Measurements from ENCODE around the gene DLL1. TPM values are rescaled to one million over a fixed set of nuclear protein-coding genes. Genes with fewer than 3 reads are reported as not detected.
A peak's percentile ranks its signal among the peaks of the same experiment; 100 is the strongest.

The DLL1 gene
- total RNA-seq, 2 donors from 2014 or later = 1.1 to 2.6 TPM

- ATAC-seq (no peak), DNase-seq (ENCODE audit: low spot score in 2 of 2) (no peak)
- no peaks in the 10 kb centered on the region for H3K9me3 Mint-ChIP-seq
- peaks cover 0 to 6% of the 10 kb centered on the region in 2 donors for H3K36me3 Mint-ChIP-seq
- no peak overlapping the region for H3K27ac Mint-ChIP-seq
Observed at GRCh38 chr6:170288091-170288631, 2.7 kb downstream of the DLL1 start.

- ATAC-seq = no peak
- Mint-ChIP-seq H3K9me3 (no peaks in the 10 kb centered on the region), H3K27ac (no peak overlapping the region), H3K36me3 (peaks cover 0 to 6% of the 10 kb centered on the region in 2 donors)
- no peak for DNase-seq (ENCODE audit: low spot score in 2 of 2)
Observed at GRCh38 chr6:170287371-170287876, 3.5 kb downstream of the DLL1 start.

GRCh38 chr6:170286934-170287265, 4.0 kb downstream of the DLL1 start:
- ATAC-seq (no peak), DNase-seq (ENCODE audit: low spot score in 2 of 2) (no peak)
- H3K27ac Mint-ChIP-seq = no peak overlapping the region
- H3K36me3 Mint-ChIP-seq = peaks cover 0 to 6% of the 10 kb centered on the region in 2 donors
- no peaks in the 10 kb centered on the region for H3K9me3 Mint-ChIP-seq

- no peak overlapping the region for H3K27ac Mint-ChIP-seq
- ATAC-seq (no peak), DNase-seq (ENCODE audit: low spot score in 2 of 2) (no peak)
- H3K36me3 Mint-ChIP-seq = peaks cover 0 to 6% of the 10 kb centered on the region in 2 donors
- H3K9me3 Mint-ChIP-seq = no peaks in the 10 kb centered on the region
Observed at GRCh38 chr6:170286246-170286933, 4.5 kb downstream of the DLL1 start.

- DNase-seq (ENCODE audit: low spot score in 2 of 2) (no peak), ATAC-seq (no peak)
- Mint-ChIP-seq H3K27ac (no peak overlapping the region), H3K9me3 (no peaks in the 10 kb centered on the region), H3K36me3 (peaks cover 0 to 6% of the 10 kb centered on the region in 2 donors)
Observed at GRCh38 chr6:170285482-170285881, 5.4 kb downstream of the DLL1 start.

- DNase-seq (ENCODE audit: low spot score in 2 of 2) (no peak), ATAC-seq (no peak)
- H3K9me3 Mint-ChIP-seq = no peaks in the 10 kb centered on the region
- peaks cover 0 to 6% of the 10 kb centered on the region in 2 donors for H3K36me3 Mint-ChIP-seq
- H3K27ac Mint-ChIP-seq = no peak overlapping the region
Observed at GRCh38 chr6:170284866-170285469, 5.9 kb downstream of the DLL1 start.

GRCh38 chr6:170284126-170284773, 6.6 kb downstream of the DLL1 start:
- Mint-ChIP-seq H3K9me3 (no peaks in the 10 kb centered on the region), H3K27ac (no peak overlapping the region)

GRCh38 chr6:170283212-170284081, 7.4 kb downstream of the DLL1 start:
- H3K27ac Mint-ChIP-seq = no peak overlapping the region
- H3K9me3 Mint-ChIP-seq = no peaks in the 10 kb centered on the region
- DNase-seq (ENCODE audit: low spot score in 2 of 2) (no peak), ATAC-seq (no peak)
- H3K36me3 Mint-ChIP-seq = no peaks in the 10 kb centered on the region

More at GRCh38 chr6:170284126-170284773, 6.6 kb downstream of the DLL1 start:
- peaks cover 0 to 6% of the 10 kb centered on the region in 2 donors for H3K36me3 Mint-ChIP-seq
- DNase-seq (ENCODE audit: low spot score in 2 of 2) (no peak), ATAC-seq (no peak)

- ATAC-seq (no peak), DNase-seq (ENCODE audit: low spot score in 2 of 2) (no peak)
- H3K9me3 Mint-ChIP-seq = no peaks in the 10 kb centered on the region
- no peaks in the 10 kb centered on the region for H3K36me3 Mint-ChIP-seq
- H3K27ac Mint-ChIP-seq = no peak overlapping the region
Observed at GRCh38 chr6:170282512-170283158, 8.2 kb downstream of the DLL1 start.

GRCh38 chr6:170281331-170282292, 9.3 kb downstream of the DLL1 start:
- no peaks in the 10 kb centered on the region for H3K36me3 Mint-ChIP-seq
- ATAC-seq (no peak), DNase-seq (ENCODE audit: low spot score in 2 of 2) (no peak)
- H3K9me3 Mint-ChIP-seq = no peaks in the 10 kb centered on the region
- no peak overlapping the region for H3K27ac Mint-ChIP-seq

GRCh38 chr6:170280689-170281045, 10.2 kb downstream of the DLL1 start:
- DNase-seq (ENCODE audit: low spot score in 2 of 2) (no peak), ATAC-seq (peak; percentile 56 to 63)
- no peak overlapping the region for H3K27ac Mint-ChIP-seq
- H3K9me3 Mint-ChIP-seq = no peaks in the 10 kb centered on the region
- peaks cover 0 to 4% of the 10 kb centered on the region in 2 donors for H3K36me3 Mint-ChIP-seq

- Mint-ChIP-seq H3K27ac (no peak overlapping the region), H3K9me3 (no peaks in the 10 kb centered on the region), H3K36me3 (peaks cover 0 to 4% of the 10 kb centered on the region in 2 donors)
- ATAC-seq = peak; percentile 66 to 77
- DNase-seq (ENCODE audit: low spot score in 2 of 2) = no peak
Observed at GRCh38 chr6:170279977-170280688, 10.7 kb downstream of the DLL1 start.

- no peaks in the 10 kb centered on the region for H3K9me3 Mint-ChIP-seq
Observed at GRCh38 chr6:170279426-170279825, 11.5 kb downstream of the DLL1 start.

GRCh38 chr6:170278743-170279094, 12.2 kb downstream of the DLL1 start:
- ATAC-seq (no peak), DNase-seq (ENCODE audit: low spot score in 2 of 2) (no peak)
- Mint-ChIP-seq H3K27ac (no peak overlapping the region), H3K9me3 (peaks cover 0 to 1% of the 10 kb centered on the region in 2 donors), H3K36me3 (peaks cover 3 to 10% of the 10 kb centered on the region in 2 donors)

More at GRCh38 chr6:170279426-170279825, 11.5 kb downstream of the DLL1 start:
- no peak for ATAC-seq
- Mint-ChIP-seq H3K36me3 (peaks cover 0 to 4% of the 10 kb centered on the region in 2 donors), H3K27ac (no peak overlapping the region)
- DNase-seq (ENCODE audit: low spot score in 2 of 2) = no peak
